HPDE6-E6E7 (cell line): ENCODE results near the gene STARD8.

ENCODE experiments used
- DNase-seq: peaks from one replicate; pipeline ENCODE4 v3.0.0; 2011; ENCODE audit warnings: missing footprints; ENCODE audit errors: extremely low spot score

The STARD8 gene

DNA sequence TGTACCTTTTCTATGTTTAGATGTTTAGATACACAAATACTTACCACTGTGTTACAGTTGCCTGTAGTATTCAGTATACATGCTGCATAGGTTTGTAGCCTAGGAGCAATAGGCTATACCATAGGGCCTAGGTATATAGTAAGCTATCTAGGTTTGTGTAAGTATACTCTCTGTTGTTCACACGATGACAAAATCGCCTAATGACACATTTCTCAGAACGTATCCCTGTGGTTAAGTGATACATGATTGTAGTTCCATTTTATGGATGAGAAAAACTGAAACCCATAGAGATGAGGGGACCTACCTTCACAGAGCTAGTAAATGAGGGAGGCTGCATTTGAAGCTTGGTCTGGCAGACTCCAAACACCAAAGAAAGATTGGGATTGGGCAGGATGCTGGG lies 102.0 kb downstream of the STARD8 start:
- DNase-seq: no peak

GRCh38 chrX:68750316-68750715 lies 102.8 kb downstream of the STARD8 start:
- DNase-seq: no peak

- no peak for DNase-seq
Measured at GRCh38 chrX:68751372-68751771, 103.9 kb downstream of the STARD8 start.

GRCh38 chrX:68753218-68753617 lies 105.8 kb downstream of the STARD8 start:
- no peak for DNase-seq

- no peak for DNase-seq
Measured at GRCh38 chrX:68754406-68754805, 106.9 kb downstream of the STARD8 start.

DNA sequence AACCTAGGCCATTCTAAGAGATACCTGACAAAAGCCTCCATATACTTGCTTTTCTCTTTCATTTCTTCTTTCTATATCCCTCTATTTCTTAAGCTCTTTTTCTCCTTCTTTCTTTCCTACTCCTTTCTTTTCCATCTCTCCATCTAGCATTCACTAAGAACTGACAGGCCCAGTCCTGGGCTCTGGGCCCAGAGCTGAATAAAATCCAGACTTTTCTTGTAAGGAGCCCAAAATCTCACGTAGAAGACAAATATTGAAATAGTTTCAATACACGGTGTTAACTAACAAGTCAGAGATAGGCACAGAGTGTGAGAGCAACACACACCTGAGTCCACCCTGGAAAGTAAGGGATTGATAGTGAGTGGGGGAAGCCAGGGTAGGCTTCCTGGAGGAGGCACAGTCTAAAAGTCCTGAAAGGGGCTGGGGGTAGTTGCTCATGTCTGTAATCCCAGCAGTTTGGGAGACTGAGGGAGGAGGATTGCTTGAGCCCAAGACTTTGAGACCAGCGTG lies 108.2 kb downstream of the STARD8 start:
- no peak for DNase-seq

DNA sequence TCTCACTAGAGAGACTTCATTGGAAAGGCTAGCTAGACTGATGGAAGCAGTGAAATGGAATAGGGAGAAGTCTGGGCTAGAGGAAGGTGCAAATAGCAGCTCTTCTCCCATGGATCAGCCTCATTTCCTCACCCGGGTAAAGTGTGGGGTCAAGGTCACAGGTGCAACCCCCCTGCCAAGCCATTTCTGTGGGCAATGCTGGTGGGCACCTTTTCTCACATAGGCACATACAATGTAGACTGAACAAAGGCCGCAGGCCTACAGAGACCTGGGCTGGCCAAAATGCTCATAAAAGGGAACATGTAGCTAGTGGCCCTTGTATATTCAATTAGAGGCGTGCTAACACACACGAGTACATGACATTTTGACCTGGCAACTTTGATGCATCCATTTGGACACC lies 109.9 kb downstream of the STARD8 start:
- DNase-seq: no peak

DNA sequence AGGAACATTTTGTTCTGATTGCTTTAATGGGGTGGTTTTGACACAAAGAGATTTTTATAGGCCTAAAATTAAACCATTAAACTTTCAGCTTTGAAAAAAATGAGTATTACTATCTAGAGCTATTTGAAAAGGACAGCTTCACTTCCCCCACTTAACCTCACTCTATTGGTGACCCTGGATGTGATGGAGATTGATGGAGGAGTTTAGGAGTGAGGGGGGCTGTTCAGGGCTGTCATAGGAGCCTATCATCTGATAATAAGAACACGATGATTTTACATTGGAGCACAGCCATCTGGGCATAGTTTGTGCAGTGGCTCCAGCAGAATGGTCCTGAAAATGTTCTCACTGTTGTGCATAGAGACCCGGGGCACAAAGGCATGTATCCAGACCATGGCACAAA lies 110.3 kb downstream of the STARD8 start:
- no peak for DNase-seq

DNA sequence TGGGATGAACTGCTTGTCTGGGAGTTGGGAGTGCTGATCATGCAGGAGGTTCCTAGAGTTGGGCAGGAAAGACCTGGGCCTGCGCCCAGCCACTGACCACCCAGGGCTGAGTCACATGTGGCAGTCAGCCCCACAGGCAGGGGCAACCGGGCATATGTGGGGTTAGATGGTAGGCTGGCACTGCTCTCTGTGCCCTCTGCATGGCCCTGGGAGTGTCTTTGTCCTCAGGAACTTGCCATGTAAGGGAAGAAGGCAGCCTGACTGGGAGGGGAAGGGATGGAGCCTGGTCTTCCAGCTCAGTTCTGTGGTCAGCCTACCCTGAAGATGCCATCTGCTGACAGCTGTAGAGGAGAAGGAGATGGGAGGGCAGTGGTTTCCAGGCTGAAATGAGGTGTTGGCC lies 111.2 kb downstream of the STARD8 start:
- no peak for DNase-seq

GRCh38 chrX:68761086-68761485 lies 113.6 kb downstream of the STARD8 start:
- DNase-seq: no peak

DNA sequence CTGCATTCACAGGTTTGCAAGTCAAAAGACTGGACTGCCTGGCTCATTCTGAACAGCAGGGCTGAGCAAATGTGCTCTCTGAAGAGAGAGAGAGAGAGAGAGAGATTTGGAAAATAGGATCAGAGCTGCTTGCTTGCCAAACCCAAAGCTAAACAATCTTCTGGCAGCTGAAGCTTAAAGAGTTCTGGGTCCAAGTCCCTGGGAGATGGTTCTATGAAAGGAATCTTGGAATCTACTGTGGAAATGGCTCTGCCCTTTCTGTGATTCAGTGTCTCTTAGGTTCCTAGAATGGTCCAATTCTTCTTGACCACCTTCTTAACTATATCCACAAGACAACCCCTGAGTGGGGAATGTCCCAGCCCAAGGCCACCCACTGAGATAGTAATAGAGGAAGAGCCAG lies 115.3 kb downstream of the STARD8 start:
- no peak for DNase-seq

- no peak for DNase-seq
Measured at GRCh38 chrX:68763481-68763880, 116.0 kb downstream of the STARD8 start.
